Body of pancreas (tissue), 4 donors: ENCODE data around the gene PABPN1.

Experiments used
- CTCF ChIP-seq, 7 experiments: fragments of 450-650 bp in 4 of 7; fragments of 200-600 bp in 3 of 7; sonication (generic) in 3 of 7; IDR thresholded peaks; one replicate each; pipeline ENCODE4 v1.5.1; 2016 to 2019; ENCODE audit warnings: antibody characterized with exemption in 7 of 7
- POLR2A ChIP-seq, 3 donors: fragments of 450-650 bp; IDR thresholded peaks; one replicate each; pipeline ENCODE4 v1.6.1; 2016; ENCODE audit warnings: antibody characterized with exemption in 3 of 3, mild to moderate bottlenecking in 2 of 3

- TF ChIP-seq POLR2A (IDR thresholded peaks at IDR 0.05) = peak in 1 of 3 donors; percentile 11
- TF ChIP-seq CTCF (IDR thresholded peaks at IDR 0.05) = no peak
These were observed 5.5 kb downstream of the PABPN1 start for GRCh38 chr14:23326491-23327332.
